ENCODE results near the gene ROR1. TPM values are rescaled to one million over a fixed set of nuclear protein-coding genes. Genes with fewer than 3 reads are reported as not detected.

The ROR1 gene
- total and polyA plus RNA-seq, 2 of the 13 experiments (the other 11 are each of a cell fraction or from before 2014, with no cell fraction given): 0.58 to 2.3 TPM

DNA sequence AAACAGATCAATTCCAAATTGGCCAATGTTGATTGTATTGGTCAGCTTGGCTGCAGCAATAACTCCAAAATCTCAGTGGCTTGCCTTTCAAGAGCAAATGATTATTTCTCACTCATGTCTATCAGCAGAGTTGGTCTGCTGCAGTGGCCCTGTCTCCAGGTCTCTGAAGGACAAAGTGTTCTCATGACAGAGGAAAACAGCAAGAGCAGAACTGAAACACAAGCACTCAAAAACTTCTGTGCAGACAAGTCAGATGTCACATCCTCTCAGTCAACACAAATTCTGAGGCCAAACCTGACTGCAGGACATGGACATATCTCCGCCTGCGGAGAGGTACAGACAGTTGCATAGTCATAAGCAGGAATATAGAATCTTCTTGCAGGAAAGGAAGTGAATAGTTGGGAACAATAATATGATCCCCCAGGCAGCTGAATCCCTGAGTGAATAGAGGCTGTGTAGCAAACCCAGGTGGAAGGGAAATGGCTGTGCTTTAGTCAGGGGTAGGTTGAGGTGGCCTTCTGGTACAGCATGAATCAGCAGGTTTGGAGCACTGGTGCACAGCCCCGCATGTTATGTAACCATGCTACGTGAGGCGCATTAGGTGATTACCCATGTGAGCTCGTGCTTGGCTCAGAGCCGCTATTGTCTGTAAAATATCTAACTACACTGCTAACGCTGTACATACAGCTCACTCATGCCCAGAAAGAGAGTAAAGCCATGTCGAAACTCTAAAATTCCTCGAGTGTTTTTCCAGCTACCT is 412.5 kb downstream of the ROR1 start:
- ChIA-PET CTCF (ENCODE audit: low intra/inter-chr PET ratio, low total read pairs) (no interaction called here), POLR2A (no interaction called here)
- H3K36me3 ChIP-seq (replicated peaks in 1 of 2; ENCODE audit: control insufficient read depth in 1 of 2, insufficient read depth in 2 of 2, low read length in 2 of 2): no peaks in the 10 kb centered on the region
- H3K27me3 ChIP-seq (ENCODE audit: control insufficient read depth in 1 of 2, insufficient read depth in 2 of 2, low read length in 2 of 2): no peaks in the 10 kb centered on the region
- no peak overlapping the region for H3K9ac ChIP-seq (ENCODE audit: insufficient read depth, low read depth, low read length)
- no TSS peak for BruUV-seq (replicated peaks)
- H3K4me2 ChIP-seq (ENCODE audit: low read depth, low read length): no peak overlapping the region; the same call in 1 of the 2 replicates
- peaks cover 21% of the 10 kb centered on the region for H3K4me1 ChIP-seq (ENCODE audit: insufficient read depth, low read length)
- 44% methylated on average over 7 of the region's 10 CpGs for WGBS (ENCODE audit: low lambda C conversion rate)
- H3K4me3 ChIP-seq (replicated peaks in 1 of 3; ENCODE audit: insufficient read depth in 1 of 3, low read depth in 2 of 3, low read length in 3 of 3): no peak overlapping the region; a peak in 1 of 6 replicates
- H3K9me3 ChIP-seq (ENCODE audit: low read length): no peaks in the 10 kb centered on the region
- DNase-seq (ENCODE audit: low spot score) (no peak), ATAC-seq (no peak), FAIRE-seq (no peak)
- H3K27ac ChIP-seq (ENCODE audit: extremely low read length, insufficient read depth, low read length): no peak overlapping the region
- no peaks in the 10 kb centered on the region for H4K20me1 ChIP-seq (ENCODE audit: insufficient read depth, low read length)
- TF ChIP-seq MTF1 (CRISPR knock-in tag; IDR thresholded peaks at IDR 0.05) (no peak), SOX6 (IDR thresholded peaks at IDR 0.05) (no peak), SOX6 (CRISPR knock-in tag; IDR thresholded peaks at IDR 0.05) (0 out of 2 replicates have a peak, but pooled peaks have one; percentile 34)
- in situ Hi-C loops (cut with HindIII; ENCODE audit: extremely low pct_ligation_motif_present, low pct_unique_long_range_greater_than_20kb) (no loop called here), intact Hi-C loops (cut with micrococcal nuclease; ENCODE audit: unreplicated experiment) (no loop called here)
- no peak overlapping the region for H2AFZ ChIP-seq (ENCODE audit: low read length)
- no peaks in the 10 kb centered on the region for H3K79me2 ChIP-seq (ENCODE audit: insufficient read depth, low read length)

DNA sequence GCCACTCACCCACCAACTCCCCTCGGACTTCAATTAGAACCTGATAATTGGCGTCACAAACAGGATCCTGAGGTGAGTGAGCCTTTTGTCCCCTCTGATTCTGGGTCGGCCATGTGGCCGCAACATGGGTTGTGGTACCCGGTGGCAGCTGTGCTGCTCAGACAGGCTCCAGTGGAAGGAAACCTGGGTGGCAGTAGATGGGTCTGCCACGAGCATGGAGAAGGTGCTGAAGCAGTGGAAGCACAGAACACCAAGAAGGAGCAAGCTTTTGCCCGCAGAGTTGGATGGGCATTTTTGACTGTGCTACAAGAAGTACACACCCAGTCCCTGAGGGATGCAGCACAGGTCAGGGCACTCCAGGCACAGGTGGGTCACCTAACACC is 413.1 kb downstream of the ROR1 start:
- POLR2A ChIA-PET: no interaction called here
- CTCF ChIA-PET (ENCODE audit: low intra/inter-chr PET ratio, low total read pairs): no interaction called here
- no peak overlapping the region for H2AFZ ChIP-seq (ENCODE audit: low read length)

More for the DNA sequence above, 413.1 kb downstream of the ROR1 start:
- 52% methylated on average over 5 of the region's 7 CpGs for WGBS (ENCODE audit: low lambda C conversion rate)
- intact Hi-C loops (cut with micrococcal nuclease; ENCODE audit: unreplicated experiment) (no loop called here), in situ Hi-C loops (cut with HindIII; ENCODE audit: extremely low pct_ligation_motif_present, low pct_unique_long_range_greater_than_20kb) (no loop called here)
- Histone ChIP-seq H3K4me1 (ENCODE audit: insufficient read depth, low read length) (peaks cover 21% of the 10 kb centered on the region), H3K79me2 (ENCODE audit: insufficient read depth, low read length) (no peaks in the 10 kb centered on the region), H3K9me3 (ENCODE audit: low read length) (no peaks in the 10 kb centered on the region), H3K36me3 (replicated peaks in 1 of 2; ENCODE audit: control insufficient read depth in 1 of 2, insufficient read depth in 2 of 2, low read length in 2 of 2) (no peaks in the 10 kb centered on the region), H3K27me3 (ENCODE audit: control insufficient read depth in 1 of 2, insufficient read depth in 2 of 2, low read length in 2 of 2) (no peaks in the 10 kb centered on the region), H4K20me1 (ENCODE audit: insufficient read depth, low read length) (no peaks in the 10 kb centered on the region), H3K4me2 (ENCODE audit: low read depth, low read length) (no peak overlapping the region), H3K9ac (ENCODE audit: insufficient read depth, low read depth, low read length) (no peak overlapping the region), H3K4me3 (replicated peaks in 1 of 3; ENCODE audit: insufficient read depth in 1 of 3, low read depth in 2 of 3, low read length in 3 of 3) (no peak overlapping the region), H3K27ac (ENCODE audit: extremely low read length, insufficient read depth, low read length) (no peak overlapping the region)
- no peak for TF ChIP-seq AGO2 (optimal IDR thresholded peaks at IDR 0.05; ENCODE audit: low read depth, low read length)
- TF ChIP-seq, protein P1, sequence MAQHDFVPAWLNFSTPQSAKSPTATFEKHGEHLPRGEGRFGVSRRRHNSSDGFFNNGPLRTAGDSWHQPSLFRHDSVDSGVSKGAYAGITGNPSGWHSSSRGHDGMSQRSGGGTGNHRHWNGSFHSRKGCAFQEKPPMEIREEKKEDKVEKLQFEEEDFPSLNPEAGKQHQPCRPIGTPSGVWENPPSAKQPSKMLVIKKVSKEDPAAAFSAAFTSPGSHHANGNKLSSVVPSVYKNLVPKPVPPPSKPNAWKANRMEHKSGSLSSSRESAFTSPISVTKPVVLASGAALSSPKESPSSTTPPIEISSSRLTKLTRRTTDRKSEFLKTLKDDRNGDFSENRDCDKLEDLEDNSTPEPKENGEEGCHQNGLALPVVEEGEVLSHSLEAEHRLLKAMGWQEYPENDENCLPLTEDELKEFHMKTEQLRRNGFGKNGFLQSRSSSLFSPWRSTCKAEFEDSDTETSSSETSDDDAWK (CRISPR knock-in tag; IDR thresholded peaks at IDR 0.05): no peak
- no peak for TF ChIP-seq MTA3 (CRISPR knock-in tag; IDR thresholded peaks at IDR 0.05)
- no peak for TF ChIP-seq JUN (CRISPR knock-in tag; IDR thresholded peaks at IDR 0.05)
- no peak for TF ChIP-seq GATAD2A (CRISPR knock-in tag; IDR thresholded peaks at IDR 0.05)
- DNase-seq (ENCODE audit: low spot score) (no peak), ATAC-seq (no peak), FAIRE-seq (no peak)
- no TSS peak for BruUV-seq (replicated peaks)

Measured in HepG2 (cell line).